HepG2 (cell line): ENCODE results near the gene IL4I1. TPM values are rescaled to one million over a fixed set of nuclear protein-coding genes. Genes with fewer than 3 reads are reported as not detected.

Experiments used
- MEIS2 ChIP-seq: sonication (generic); formaldehyde crosslinking; IDR thresholded peaks from 2 replicates; pipeline ENCODE4 v1.9.0; 2021; ENCODE audit warnings: mild to moderate bottlenecking, missing genetic modification reagents
- MIXL1 ChIP-seq: IDR thresholded peaks from 2 replicates; pipeline ENCODE4 v1.6.1; 2016
- MTA3 ChIP-seq: sonication (generic); formaldehyde crosslinking; IDR thresholded peaks from 2 replicates; pipeline ENCODE4 v1.4.0; 2020; ENCODE audit warnings: missing genetic modification reagents
- NONO ChIP-seq, 2 experiments: fragments of 450-650 bp in 1 of 2; sonication (generic) in 1 of 2; formaldehyde crosslinking in 1 of 2; IDR thresholded peaks in 1 of 2; conservative IDR thresholded peaks in 1 of 2; 2 replicates each; pipeline versions ENCODE4 v1.6.1 to v1.8.0; 2017 to 2022; ENCODE audit warnings: mild to moderate bottlenecking in 1 of 2, missing genetic modification reagents in 1 of 2, moderate library complexity in 1 of 2
- SATB2 ChIP-seq: sonication (generic); formaldehyde crosslinking; IDR thresholded peaks from 2 replicates; pipeline ENCODE4 v1.5.0; 2020; ENCODE audit warnings: missing genetic modification reagents
- SKIL ChIP-seq: sonication (generic); formaldehyde crosslinking; IDR thresholded peaks from 2 replicates; pipeline ENCODE4 v1.8.0; 2022; ENCODE audit warnings: missing genetic modification reagents, mild to moderate bottlenecking, moderate library complexity, borderline replicate concordance
- SMAD1 ChIP-seq: sonication (generic); formaldehyde crosslinking; IDR thresholded peaks from 2 replicates; pipeline ENCODE4 v1.4.0; 2020; ENCODE audit warnings: missing genetic modification reagents, low read depth, mild to moderate bottlenecking, borderline replicate concordance
- SP4 ChIP-seq: sonication (generic); formaldehyde crosslinking; IDR thresholded peaks from 2 replicates; pipeline ENCODE4 v1.8.1; 2023; ENCODE audit warnings: mild to moderate bottlenecking, missing genetic modification reagents
- SPEN ChIP-seq: sonication (generic); formaldehyde crosslinking; IDR thresholded peaks from 2 replicates; pipeline ENCODE4 v1.5.1; 2020; ENCODE audit warnings: low read depth, mild to moderate bottlenecking, missing genetic modification reagents
- XBP1 ChIP-seq: sonication (generic); formaldehyde crosslinking; IDR thresholded peaks from 2 replicates; pipeline ENCODE4 v1.5.0; 2020; ENCODE audit warnings: missing genetic modification reagents
- ZFP36 ChIP-seq: fragments of 150-350 bp; IDR thresholded peaks from 2 replicates; pipeline ENCODE4 v1.6.1; 2018; ENCODE audit warnings: borderline replicate concordance, low read length, low read depth; ENCODE audit not compliant: partially characterized antibody
- ZNF121 ChIP-seq: sonication (generic); formaldehyde crosslinking; IDR thresholded peaks from 2 replicates; pipeline ENCODE4 v1.5.0; 2020; ENCODE audit warnings: mild to moderate bottlenecking, missing genetic modification reagents
- ZNF329 ChIP-seq: sonication (generic); formaldehyde crosslinking; IDR thresholded peaks from 2 replicates; pipeline ENCODE4 v1.9.0; 2021; ENCODE audit warnings: low read depth, mild to moderate bottlenecking, missing genetic modification reagents
- ZNF335 ChIP-seq: sonication (generic); formaldehyde crosslinking; IDR thresholded peaks from 2 replicates; pipeline ENCODE4 v1.4.0; 2020; ENCODE audit warnings: missing genetic modification reagents
- ZNF562 ChIP-seq: sonication (generic); formaldehyde crosslinking; IDR thresholded peaks from 2 replicates; pipeline ENCODE4 v1.8.0; 2022; ENCODE audit warnings: missing genetic modification reagents, borderline replicate concordance
- ZNF619 ChIP-seq: sonication (generic); formaldehyde crosslinking; IDR thresholded peaks from 2 replicates; pipeline ENCODE4 v1.4.0; 2020; ENCODE audit warnings: mild to moderate bottlenecking, missing genetic modification reagents
- ZNF639 ChIP-seq: conservative IDR thresholded peaks from 2 replicates; pipeline ENCODE4 v1.6.1; 2018; ENCODE audit warnings: missing genetic modification reagents
- ZNF740 ChIP-seq: sonication (generic); formaldehyde crosslinking; IDR thresholded peaks from 2 replicates; pipeline ENCODE4 v1.4.0; 2020; ENCODE audit warnings: missing genetic modification reagents
- polyA plus RNA-seq, 8 experiments: library from polyadenylated mRNA; depleted of rRNA in 3 of 8; stranded (reverse) in 7 of 8; unstranded in 1 of 8; fragments of >200 nt; fragmentation: Illumina TruSeq in 4 of 8; extraction: Trizol in 4 of 8; gene quantifications; 2 replicates each; pipeline versions ENCODE4 v1.2.1 to v1.2.3, GENCODE V29; 2011 to 2016; ENCODE audit warnings: low read depth in 4 of 8, missing spikeins in 1 of 8, mixed read lengths in 1 of 8; ENCODE audit not compliant: insufficient read depth in 1 of 8
- total RNA-seq, 5 experiments: library from RNA; depleted of rRNA; stranded (reverse); fragments of >200 nt; fragmentation: Illumina TruSeq; extraction: Trizol; gene quantifications; 2 replicates each; pipeline ENCODE4 v1.2.3, GENCODE V29; 2016; ENCODE audit warnings: low read depth in 1 of 5
- TF ChIP-seq, protein P1 (sequence below): IDR thresholded peaks from 2 replicates; pipeline ENCODE4 v1.6.1; 2018; ENCODE audit warnings: missing genetic modification reagents, mild to moderate bottlenecking, missing compliant biosample characterization
- TF ChIP-seq, protein P2 (sequence below): sonication (generic); formaldehyde crosslinking; IDR thresholded peaks from 2 replicates; pipeline ENCODE4 v1.5.1; 2020; ENCODE audit warnings: missing genetic modification reagents, mild to moderate bottlenecking, borderline replicate concordance

The IL4I1 gene
- total and polyA plus RNA-seq, 2 of the 13 experiments (the other 11 are each of a cell fraction or from before 2014, with no cell fraction given), result not detected

DNA sequence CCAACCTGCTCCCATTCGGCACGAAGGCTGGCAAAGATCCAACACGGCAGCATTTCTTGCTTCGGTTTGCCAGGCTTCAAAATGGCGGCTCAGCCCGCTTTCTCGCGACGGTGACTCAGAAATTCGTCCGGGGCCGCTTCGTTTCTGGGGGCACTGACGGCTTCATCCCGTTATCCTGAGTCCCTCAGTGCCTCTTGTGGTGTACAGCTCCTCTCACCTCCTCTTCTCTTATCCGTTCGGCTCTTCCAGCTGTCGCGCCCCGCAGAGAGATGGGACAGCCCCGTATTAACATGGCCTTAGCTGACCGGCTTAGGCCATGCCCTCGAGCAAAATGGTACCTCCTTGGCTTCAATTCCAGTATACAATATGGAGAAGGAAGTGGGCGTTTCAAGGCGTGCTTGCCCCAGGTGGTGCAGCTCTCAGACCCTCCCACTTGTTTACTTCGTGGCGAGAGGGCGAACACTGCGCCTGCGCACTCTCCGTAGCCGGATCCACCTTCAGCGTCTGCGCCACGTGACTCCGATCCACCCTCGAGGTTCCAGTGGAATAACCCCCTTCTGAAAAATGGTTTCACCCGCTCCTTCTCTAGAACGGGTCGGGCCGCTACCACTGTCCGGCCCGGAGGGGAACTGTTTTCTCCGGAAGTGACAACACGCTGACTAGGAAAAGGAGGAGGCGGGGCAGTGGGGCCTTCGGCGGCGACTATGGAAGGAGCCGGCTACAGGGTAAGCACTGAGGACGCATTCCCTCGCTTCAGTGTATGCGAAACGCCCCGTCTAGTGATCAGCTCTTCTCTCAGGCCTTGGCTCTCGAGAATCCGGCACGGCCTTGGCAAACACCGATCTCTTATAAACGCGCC, 19.4 kb downstream of the IL4I1 start, which contains the start of the genes AKT1S1 and TBC1D17 (continued):
- TF ChIP-seq ZNF639 (CRISPR knock-in tag) (no peak; the same call in 1 of the 2 replicates), SP4 (CRISPR knock-in tag) (peak; percentile 83), ZFP36 (no peak), MEIS2 (0 out of 2 replicates have a peak, but pooled peaks have one; percentile 22), XBP1 (CRISPR knock-in tag) (no peak), MTA3 (CRISPR knock-in tag) (no peak), ZNF329 (no peak), ZNF121 (CRISPR knock-in tag) (no peak), ZNF740 (CRISPR knock-in tag) (no peak), ZNF562 (CRISPR knock-in tag) (no peak), NONO (IDR thresholded peaks at IDR 0.05) (no peak), NONO (CRISPR knock-in tag; conservative IDR thresholded peaks at IDR 0.05) (peak; percentile 10; the same call in 1 of the 2 replicates), SMAD1 (CRISPR knock-in tag) (no peak), SKIL (CRISPR knock-in tag) (no peak), ZNF335 (CRISPR knock-in tag) (0 out of 2 replicates have a peak, but pooled peaks have one; percentile 4), SPEN (CRISPR knock-in tag) (peak; percentile 25; the same call in 1 of the 2 replicates), SATB2 (CRISPR knock-in tag) (no peak), MIXL1 (CRISPR knock-in tag) (no peak), ZNF619 (CRISPR knock-in tag) (no peak)
- TF ChIP-seq, protein P1, sequence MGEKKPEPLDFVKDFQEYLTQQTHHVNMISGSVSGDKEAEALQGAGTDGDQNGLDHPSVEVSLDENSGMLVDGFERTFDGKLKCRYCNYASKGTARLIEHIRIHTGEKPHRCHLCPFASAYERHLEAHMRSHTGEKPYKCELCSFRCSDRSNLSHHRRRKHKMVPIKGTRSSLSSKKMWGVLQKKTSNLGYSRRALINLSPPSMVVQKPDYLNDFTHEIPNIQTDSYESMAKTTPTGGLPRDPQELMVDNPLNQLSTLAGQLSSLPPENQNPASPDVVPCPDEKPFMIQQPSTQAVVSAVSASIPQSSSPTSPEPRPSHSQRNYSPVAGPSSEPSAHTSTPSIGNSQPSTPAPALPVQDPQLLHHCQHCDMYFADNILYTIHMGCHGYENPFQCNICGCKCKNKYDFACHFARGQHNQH (CRISPR knock-in tag), result 0 out of 2 replicates have a peak, but pooled peaks have one; percentile 6
- TF ChIP-seq, protein P2, sequence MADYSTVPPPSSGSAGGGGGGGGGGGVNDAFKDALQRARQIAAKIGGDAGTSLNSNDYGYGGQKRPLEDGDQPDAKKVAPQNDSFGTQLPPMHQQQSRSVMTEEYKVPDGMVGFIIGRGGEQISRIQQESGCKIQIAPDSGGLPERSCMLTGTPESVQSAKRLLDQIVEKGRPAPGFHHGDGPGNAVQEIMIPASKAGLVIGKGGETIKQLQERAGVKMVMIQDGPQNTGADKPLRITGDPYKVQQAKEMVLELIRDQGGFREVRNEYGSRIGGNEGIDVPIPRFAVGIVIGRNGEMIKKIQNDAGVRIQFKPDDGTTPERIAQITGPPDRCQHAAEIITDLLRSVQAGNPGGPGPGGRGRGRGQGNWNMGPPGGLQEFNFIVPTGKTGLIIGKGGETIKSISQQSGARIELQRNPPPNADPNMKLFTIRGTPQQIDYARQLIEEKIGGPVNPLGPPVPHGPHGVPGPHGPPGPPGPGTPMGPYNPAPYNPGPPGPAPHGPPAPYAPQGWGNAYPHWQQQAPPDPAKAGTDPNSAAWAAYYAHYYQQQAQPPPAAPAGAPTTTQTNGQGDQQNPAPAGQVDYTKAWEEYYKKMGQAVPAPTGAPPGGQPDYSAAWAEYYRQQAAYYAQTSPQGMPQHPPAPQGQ (CRISPR knock-in tag), result no peak
